Measurements from ENCODE around the gene ALAD. TPM values are rescaled to one million over a fixed set of nuclear protein-coding genes. Genes with fewer than 3 reads are reported as not detected.
A peak's percentile ranks its signal among the peaks of the same experiment; 100 is the strongest.

Gene ALAD
- polyA plus RNA-seq, 1 donor from 2014 or later = 42.9 TPM

- H3K4me3 ChIP-seq (ENCODE audit: low read length) = peak overlapping the region; percentile 96
- no peaks in the 10 kb centered on the region for H3K9me2 ChIP-seq (ENCODE audit: insufficient read depth, low read length)
- peak overlapping the region; percentile 68 for H3K4me2 ChIP-seq (ENCODE audit: low read length)
- no peaks in the 10 kb centered on the region for H3K27me3 ChIP-seq (ENCODE audit: insufficient read depth, low read depth, low read length)
- H3K9ac ChIP-seq (ENCODE audit: low read length) = no peak overlapping the region
- no peak for TF ChIP-seq EZH2 (IDR thresholded peaks at IDR 0.05; ENCODE audit: borderline replicate concordance, insufficient read depth, low read length, poor library complexity, severe bottlenecking)
- TF ChIP-seq RAD21 (conservative IDR thresholded peaks at IDR 0.05) = no peak
- no peak for TF ChIP-seq TAF1 (IDR thresholded peaks at IDR 0.05; ENCODE audit: low read depth)
- TF ChIP-seq REST (IDR thresholded peaks at IDR 0.05; ENCODE audit: borderline replicate concordance) = no peak
- TF ChIP-seq CTCF (IDR thresholded peaks at IDR 0.05; ENCODE audit: poor library complexity, severe bottlenecking) = no peak
- TF ChIP-seq SMC3 (conservative IDR thresholded peaks at IDR 0.05; ENCODE audit: poor library complexity) = no peak
- no peak for TF ChIP-seq EP300 (conservative IDR thresholded peaks at IDR 0.05; ENCODE audit: poor library complexity, severe bottlenecking)
- TF ChIP-seq POLR2AphosphoS5 (IDR thresholded peaks at IDR 0.05) = no peak
- TF ChIP-seq MXI1 (conservative IDR thresholded peaks at IDR 0.05; ENCODE audit: poor library complexity, severe bottlenecking) = no peak
- no peaks in the 10 kb centered on the region for H3F3A ChIP-seq (ENCODE audit: insufficient read depth, low read length, poor library complexity, severe bottlenecking)
- no peaks in the 10 kb centered on the region for H3K36me3 ChIP-seq (ENCODE audit: insufficient read depth, low read length)
- no peak overlapping the region for H2AFZ ChIP-seq (ENCODE audit: low read depth, low read length)
- no peak overlapping the region for H3K27ac ChIP-seq (ENCODE audit: low read length)
- no peaks in the 10 kb centered on the region for H4K20me1 ChIP-seq (ENCODE audit: insufficient read depth)
- H3K9me3 ChIP-seq (ENCODE audit: low read length) = no peaks in the 10 kb centered on the region
- H3K79me2 ChIP-seq (replicated peaks; ENCODE audit: insufficient read depth, low read length) = peaks cover 23% of the 10 kb centered on the region
Measured at GRCh38 chr9:113399646-113400200, 1.4 kb downstream of the ALAD start.

GRCh38 chr9:113398796-113399195 lies 2.3 kb downstream of the ALAD start:
- no peaks in the 10 kb centered on the region for H3F3A ChIP-seq (ENCODE audit: insufficient read depth, low read length, poor library complexity, severe bottlenecking)
- no peak overlapping the region for H3K4me3 ChIP-seq (ENCODE audit: low read length)
- H3K9ac ChIP-seq (ENCODE audit: low read length) = no peak overlapping the region

More at GRCh38 chr9:113398796-113399195, 2.3 kb downstream of the ALAD start:
- no peak overlapping the region for H2AFZ ChIP-seq (ENCODE audit: low read depth, low read length)
- H3K27ac ChIP-seq (ENCODE audit: low read length) = no peak overlapping the region
- H3K79me2 ChIP-seq (replicated peaks; ENCODE audit: insufficient read depth, low read length) = peaks cover 23% of the 10 kb centered on the region
- no peaks in the 10 kb centered on the region for H3K9me3 ChIP-seq (ENCODE audit: low read length)
- H3K4me2 ChIP-seq (ENCODE audit: low read length) = no peak overlapping the region
- no peaks in the 10 kb centered on the region for H3K27me3 ChIP-seq (ENCODE audit: insufficient read depth, low read depth, low read length)
- H3K36me3 ChIP-seq (ENCODE audit: insufficient read depth, low read length) = no peaks in the 10 kb centered on the region
- no peak for TF ChIP-seq MXI1 (conservative IDR thresholded peaks at IDR 0.05; ENCODE audit: poor library complexity, severe bottlenecking)
- TF ChIP-seq CTCF (IDR thresholded peaks at IDR 0.05; ENCODE audit: poor library complexity, severe bottlenecking) = no peak
- no peak for TF ChIP-seq REST (IDR thresholded peaks at IDR 0.05; ENCODE audit: borderline replicate concordance)
- no peak for TF ChIP-seq RAD21 (conservative IDR thresholded peaks at IDR 0.05)
- TF ChIP-seq TAF1 (IDR thresholded peaks at IDR 0.05; ENCODE audit: low read depth) = no peak
- no peak for TF ChIP-seq SMC3 (conservative IDR thresholded peaks at IDR 0.05; ENCODE audit: poor library complexity)
- TF ChIP-seq EP300 (conservative IDR thresholded peaks at IDR 0.05; ENCODE audit: poor library complexity, severe bottlenecking) = no peak
- no peak for TF ChIP-seq EZH2 (IDR thresholded peaks at IDR 0.05; ENCODE audit: borderline replicate concordance, insufficient read depth, low read length, poor library complexity, severe bottlenecking)
- no peak for TF ChIP-seq POLR2AphosphoS5 (IDR thresholded peaks at IDR 0.05)
- H4K20me1 ChIP-seq (ENCODE audit: insufficient read depth) = no peaks in the 10 kb centered on the region
- H3K9me2 ChIP-seq (ENCODE audit: insufficient read depth, low read length) = no peaks in the 10 kb centered on the region
